Measurements from ENCODE around the gene SURF2. TPM values are rescaled to one million over a fixed set of nuclear protein-coding genes. Genes with fewer than 3 reads are reported as not detected.

Gene SURF2
- total RNA-seq, 4 donors from 2014 or later = 3.7 to 21.4 (median 17.9) TPM

DNA sequence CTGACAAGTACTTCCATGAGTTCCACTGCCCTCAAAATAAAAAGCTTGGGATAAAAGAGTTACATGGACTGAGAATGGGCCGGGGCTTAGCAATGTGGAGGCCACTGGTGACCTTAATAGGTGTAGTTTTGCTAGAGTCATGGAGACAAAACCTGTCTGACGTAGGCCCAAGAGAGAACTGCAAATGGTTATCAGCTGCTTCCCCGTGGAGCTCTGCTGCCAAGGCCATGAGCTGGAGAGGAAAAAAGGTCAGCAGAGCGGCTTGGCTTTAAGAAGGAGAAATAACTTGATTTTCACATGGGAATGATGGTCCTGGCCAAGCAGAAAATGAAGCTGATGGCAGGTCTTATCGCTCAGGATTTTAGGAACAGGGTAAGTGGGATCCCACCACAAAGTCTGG lies 16.7 kb upstream of the SURF2 start:
- intact Hi-C loops (cut with DNase I; ENCODE audit: low total_unique reads) (no loop called here), in situ Hi-C loops (cut with MboI; ENCODE audit: low pct_ligation_motif_present in 1 of 4, low pct_unique_long_range_greater_than_20kb in 1 of 4, low sequenced_read_pairs in 3 of 4) (loop anchor here in 1 of 4 donors (25.0 kb wide), 1 partner anchor 302 kb away; the partner anchor contains the start of gene GTF3C5)
- TF ChIP-seq EP300 (IDR thresholded peaks at IDR 0.05; ENCODE audit: low read depth) = no peak
- TF ChIP-seq POLR2A (IDR thresholded peaks at IDR 0.05) = no peak
- TF ChIP-seq, protein P1, sequence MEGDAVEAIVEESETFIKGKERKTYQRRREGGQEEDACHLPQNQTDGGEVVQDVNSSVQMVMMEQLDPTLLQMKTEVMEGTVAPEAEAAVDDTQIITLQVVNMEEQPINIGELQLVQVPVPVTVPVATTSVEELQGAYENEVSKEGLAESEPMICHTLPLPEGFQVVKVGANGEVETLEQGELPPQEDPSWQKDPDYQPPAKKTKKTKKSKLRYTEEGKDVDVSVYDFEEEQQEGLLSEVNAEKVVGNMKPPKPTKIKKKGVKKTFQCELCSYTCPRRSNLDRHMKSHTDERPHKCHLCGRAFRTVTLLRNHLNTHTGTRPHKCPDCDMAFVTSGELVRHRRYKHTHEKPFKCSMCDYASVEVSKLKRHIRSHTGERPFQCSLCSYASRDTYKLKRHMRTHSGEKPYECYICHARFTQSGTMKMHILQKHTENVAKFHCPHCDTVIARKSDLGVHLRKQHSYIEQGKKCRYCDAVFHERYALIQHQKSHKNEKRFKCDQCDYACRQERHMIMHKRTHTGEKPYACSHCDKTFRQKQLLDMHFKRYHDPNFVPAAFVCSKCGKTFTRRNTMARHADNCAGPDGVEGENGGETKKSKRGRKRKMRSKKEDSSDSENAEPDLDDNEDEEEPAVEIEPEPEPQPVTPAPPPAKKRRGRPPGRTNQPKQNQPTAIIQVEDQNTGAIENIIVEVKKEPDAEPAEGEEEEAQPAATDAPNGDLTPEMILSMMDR (IDR thresholded peaks at IDR 0.05) = no peak
- no peak overlapping the region for H3K4me3 ChIP-seq
- H3K27me3 ChIP-seq = no peaks in the 10 kb centered on the region
- peaks cover 0 to 16% (median 14%) of the 10 kb centered on the region in 4 donors for H3K4me1 ChIP-seq
- DNase-seq = no peak
- 83 to 100% methylated on average over 1 to 5 of the region's 5 CpGs for whole genome bisulfite sequencing, 2 donors (ENCODE audit: low coverage in 1 of 2)
- H3K36me3 ChIP-seq = peaks cover 0 to 10% (median 3%) of the 10 kb centered on the region in 4 donors
- H3K27ac ChIP-seq = peak overlapping the region in 2 of 4 donors; percentile 5 to 11
- H3K9me3 ChIP-seq = no peaks in the 10 kb centered on the region

DNA sequence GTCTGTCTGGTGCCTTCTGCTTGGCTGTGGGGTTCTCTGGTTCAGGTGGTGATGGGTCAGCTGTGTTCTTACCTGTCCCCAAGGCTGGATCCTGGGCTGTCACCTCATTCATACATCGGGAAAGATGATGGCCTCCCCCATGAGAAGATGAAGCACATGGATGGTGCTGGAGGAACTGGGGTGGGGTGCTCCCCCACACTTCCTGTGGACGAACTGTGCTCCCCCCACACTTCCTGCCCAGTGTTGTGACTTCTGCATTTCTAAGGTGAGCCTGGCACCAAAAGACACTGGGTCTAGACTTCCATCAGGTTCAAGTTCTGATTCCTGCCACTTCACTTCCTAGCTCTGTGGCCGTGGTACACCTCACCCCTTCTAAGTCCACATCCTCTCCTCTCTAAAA lies 16.1 kb upstream of the SURF2 start:
- TF ChIP-seq POLR2AphosphoS5 (IDR thresholded peaks at IDR 0.05) (no peak), EP300 (IDR thresholded peaks at IDR 0.05; ENCODE audit: low read depth) (no peak), POLR2A (IDR thresholded peaks at IDR 0.05) (no peak)
- TF ChIP-seq, protein P1 (IDR thresholded peaks at IDR 0.05) = no peak
- WGBS, 2 donors (ENCODE audit: low coverage in 1 of 2) = 84% methylated on average over 3 of the region's 3 CpGs; no CpG with 5 or more reads in 1 of the 2 donors
- Histone ChIP-seq H3K27me3 (no peaks in the 10 kb centered on the region), H3K4me3 (no peak overlapping the region), H3K4me1 (peaks cover 0 to 10% (median 8%) of the 10 kb centered on the region in 4 donors), H3K9me3 (no peaks in the 10 kb centered on the region), H3K36me3 (peaks cover 0 to 10% (median 3%) of the 10 kb centered on the region in 4 donors), H3K27ac (peak overlapping the region in 1 of 4 donors; percentile 31)
- no peak for DNase-seq
- in situ Hi-C loops (cut with MboI; ENCODE audit: low pct_ligation_motif_present in 1 of 4, low pct_unique_long_range_greater_than_20kb in 1 of 4, low sequenced_read_pairs in 3 of 4) = loop anchor here in 1 of 4 donors (25.0 kb wide), 1 partner anchor 303 kb away; the partner anchor contains the start of gene GTF3C5
- intact Hi-C loops (cut with DNase I; ENCODE audit: low total_unique reads) = no loop called here

DNA sequence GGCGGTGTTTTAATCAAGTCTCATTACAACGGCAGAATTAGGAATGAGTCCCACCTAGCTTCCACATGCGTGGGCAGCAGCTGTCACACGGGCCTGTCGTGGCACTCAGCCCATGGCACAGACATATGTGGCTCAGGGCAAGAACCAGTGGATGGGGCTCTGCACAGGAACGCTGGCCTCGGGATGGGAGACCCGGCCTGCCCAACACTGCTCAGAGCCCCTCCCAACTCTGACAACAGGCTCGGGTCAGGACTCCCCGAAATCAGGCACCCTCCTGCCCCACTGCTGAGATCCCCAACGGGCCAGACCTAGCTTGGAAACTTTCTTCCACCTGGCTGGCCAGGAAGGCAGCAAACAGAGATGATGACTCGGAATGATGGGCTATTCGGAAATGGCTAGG lies 15.4 kb upstream of the SURF2 start:
- intact Hi-C loops (cut with DNase I; ENCODE audit: low total_unique reads) = no loop called here
- H3K4me1 ChIP-seq = peaks cover 0 to 8% (median 7%) of the 10 kb centered on the region in 4 donors
- no peak for DNase-seq
- peaks cover 0 to 10% (median 3%) of the 10 kb centered on the region in 4 donors for H3K36me3 ChIP-seq
- no peaks in the 10 kb centered on the region for H3K9me3 ChIP-seq
- in situ Hi-C loops (cut with MboI; ENCODE audit: low pct_ligation_motif_present in 1 of 4, low pct_unique_long_range_greater_than_20kb in 1 of 4, low sequenced_read_pairs in 3 of 4) = loop anchor here in 1 of 4 donors (25.0 kb wide), 1 partner anchor 304 kb away; the partner anchor contains the start of gene GTF3C5
- TF ChIP-seq POLR2AphosphoS5 (IDR thresholded peaks at IDR 0.05) = no peak
- no peak for TF ChIP-seq EP300 (IDR thresholded peaks at IDR 0.05; ENCODE audit: low read depth)
- no peak for TF ChIP-seq POLR2A (IDR thresholded peaks at IDR 0.05)
- H3K27ac ChIP-seq = peak overlapping the region in 3 of 4 donors; percentile 15 to 49 (median 31)
- 80 to 87% methylated on average over 1 to 13 of the region's 13 CpGs for WGBS, 2 donors (ENCODE audit: low coverage in 1 of 2)
- no peak overlapping the region for H3K4me3 ChIP-seq
- no peaks in the 10 kb centered on the region for H3K27me3 ChIP-seq

DNA sequence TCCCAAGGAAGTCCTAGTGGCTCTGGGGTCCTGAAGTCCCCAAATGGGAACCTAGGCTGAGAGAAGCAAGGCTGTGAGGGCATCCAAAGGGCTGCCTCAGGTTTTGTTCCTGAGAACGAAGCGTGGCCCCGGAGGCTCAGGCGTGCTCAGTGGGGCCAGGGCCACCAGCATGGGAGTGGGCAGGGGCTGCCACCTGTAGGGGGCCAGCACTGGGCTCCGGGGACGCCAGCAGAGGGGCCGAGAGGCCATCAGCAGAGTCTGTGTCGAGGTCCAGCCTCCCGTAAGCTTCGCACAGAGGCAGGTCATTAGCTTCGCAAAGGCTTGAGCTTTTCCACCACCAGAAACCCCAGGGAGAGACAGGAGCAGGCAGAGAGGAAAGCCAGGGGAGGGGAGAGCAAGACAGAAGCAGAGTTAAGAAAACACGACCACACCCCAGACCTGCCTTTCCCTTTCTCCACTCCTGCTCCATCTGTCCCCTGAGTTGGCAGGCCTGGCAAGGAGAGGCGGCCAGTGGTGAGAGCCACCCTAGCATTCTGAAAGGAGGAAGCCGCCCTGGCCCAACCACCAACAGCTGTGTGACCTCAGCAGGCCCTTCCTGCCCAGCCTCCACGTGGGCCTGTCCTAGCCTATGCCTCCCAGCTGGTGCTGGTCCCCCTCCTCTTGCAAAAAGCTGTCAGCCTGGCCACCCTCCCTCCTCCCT lies 14.8 kb upstream of the SURF2 start:
- Histone ChIP-seq H3K4me3 (no peak overlapping the region), H3K4me1 (peaks cover 4 to 10% (median 8%) of the 10 kb centered on the region in 4 donors), H3K27me3 (no peaks in the 10 kb centered on the region), H3K9me3 (no peaks in the 10 kb centered on the region), H3K36me3 (peaks cover 0 to 10% (median 3%) of the 10 kb centered on the region in 4 donors), H3K27ac (peak overlapping the region; percentile 15 to 53 (median 40))
- intact Hi-C loops (cut with DNase I; ENCODE audit: low total_unique reads) = no loop called here
- in situ Hi-C loops (cut with MboI; ENCODE audit: low pct_ligation_motif_present in 1 of 4, low pct_unique_long_range_greater_than_20kb in 1 of 4, low sequenced_read_pairs in 3 of 4) = loop anchor here in 1 of 4 donors (25.0 kb wide), 1 partner anchor 304 kb away; the partner anchor contains the start of gene GTF3C5
- TF ChIP-seq POLR2AphosphoS5 (IDR thresholded peaks at IDR 0.05) (no peak), POLR2A (IDR thresholded peaks at IDR 0.05) (no peak), EP300 (IDR thresholded peaks at IDR 0.05; ENCODE audit: low read depth) (no peak)
- TF ChIP-seq, protein P1 (IDR thresholded peaks at IDR 0.05) = no peak
- peak; percentile 47 for DNase-seq
- WGBS, 2 donors (ENCODE audit: low coverage in 1 of 2) = 90% methylated on average over 15 of the region's 15 CpGs; no CpG with 5 or more reads in 1 of the 2 donors
